Astrocyte of the spinal cord (primary cell): ENCODE results near the gene SPIB.

Experiments used
- DNase-seq: peaks from one replicate; pipeline ENCODE4 v3.0.0; 2011; ENCODE audit warnings: low read depth, low spot score
- H3K4me3 ChIP-seq: 2 replicates; pipeline ENCODE4 v1.5.1; 2011; ENCODE audit warnings: low read depth, mild to moderate bottlenecking, low read length, moderate library complexity
- CTCF ChIP-seq: IDR thresholded peaks from 2 replicates; pipeline ENCODE4 v1.5.1; 2012; ENCODE audit warnings: low read depth, mild to moderate bottlenecking, low read length, inconsistent platforms
- in situ Hi-C: cut with HindIII; loops from 2 replicates; pipeline ENCODE4 v1.10.0; 2017; ENCODE audit warnings: low sequenced_read_pairs

The SPIB gene

GRCh38 chr19:50419580-50420035 lies 870 bp downstream of the SPIB start:
- no peak for TF ChIP-seq CTCF
- H3K4me3 ChIP-seq: no peak overlapping the region
- in situ Hi-C loops: no loop called here
- DNase-seq: no peak

- no peak for DNase-seq
- TF ChIP-seq CTCF: no peak
- in situ Hi-C loops: no loop called here
- H3K4me3 ChIP-seq: no peak overlapping the region
These were observed 1.4 kb downstream of the SPIB start for GRCh38 chr19:50420127-50420526.

- no peak overlapping the region for H3K4me3 ChIP-seq
- in situ Hi-C loops: no loop called here
- DNase-seq: no peak
- TF ChIP-seq CTCF: no peak
These were observed 2.1 kb downstream of the SPIB start for GRCh38 chr19:50420808-50421207.

GRCh38 chr19:50422397-50423278 lies 3.9 kb downstream of the SPIB start:
- DNase-seq: no peak
- no peak overlapping the region for H3K4me3 ChIP-seq
- in situ Hi-C loops: no loop called here
- TF ChIP-seq CTCF: no peak

GRCh38 chr19:50423279-50424113 lies 4.8 kb downstream of the SPIB start:
- DNase-seq: no peak
- TF ChIP-seq CTCF: no peak
- in situ Hi-C loops: no loop called here
- no peak overlapping the region for H3K4me3 ChIP-seq

- in situ Hi-C loops: no loop called here
- H3K4me3 ChIP-seq: no peak overlapping the region
- no peak for TF ChIP-seq CTCF
- DNase-seq: no peak
These were observed 6.8 kb downstream of the SPIB start for GRCh38 chr19:50425581-50425980.
